Astrocyte of the hippocampus (primary cell): ENCODE data around the gene DSCAM.
"Not testable (repeated sequence)": the region's sequence is repeated elsewhere in the genome, so short reads cannot be mapped to it uniquely, and the experiment has no call there.

Source experiments
- DNase-seq: peaks from one replicate; pipeline ENCODE4 v3.0.0; 2011; ENCODE audit warnings: low read depth, low spot score

DSCAM gene, protein sequence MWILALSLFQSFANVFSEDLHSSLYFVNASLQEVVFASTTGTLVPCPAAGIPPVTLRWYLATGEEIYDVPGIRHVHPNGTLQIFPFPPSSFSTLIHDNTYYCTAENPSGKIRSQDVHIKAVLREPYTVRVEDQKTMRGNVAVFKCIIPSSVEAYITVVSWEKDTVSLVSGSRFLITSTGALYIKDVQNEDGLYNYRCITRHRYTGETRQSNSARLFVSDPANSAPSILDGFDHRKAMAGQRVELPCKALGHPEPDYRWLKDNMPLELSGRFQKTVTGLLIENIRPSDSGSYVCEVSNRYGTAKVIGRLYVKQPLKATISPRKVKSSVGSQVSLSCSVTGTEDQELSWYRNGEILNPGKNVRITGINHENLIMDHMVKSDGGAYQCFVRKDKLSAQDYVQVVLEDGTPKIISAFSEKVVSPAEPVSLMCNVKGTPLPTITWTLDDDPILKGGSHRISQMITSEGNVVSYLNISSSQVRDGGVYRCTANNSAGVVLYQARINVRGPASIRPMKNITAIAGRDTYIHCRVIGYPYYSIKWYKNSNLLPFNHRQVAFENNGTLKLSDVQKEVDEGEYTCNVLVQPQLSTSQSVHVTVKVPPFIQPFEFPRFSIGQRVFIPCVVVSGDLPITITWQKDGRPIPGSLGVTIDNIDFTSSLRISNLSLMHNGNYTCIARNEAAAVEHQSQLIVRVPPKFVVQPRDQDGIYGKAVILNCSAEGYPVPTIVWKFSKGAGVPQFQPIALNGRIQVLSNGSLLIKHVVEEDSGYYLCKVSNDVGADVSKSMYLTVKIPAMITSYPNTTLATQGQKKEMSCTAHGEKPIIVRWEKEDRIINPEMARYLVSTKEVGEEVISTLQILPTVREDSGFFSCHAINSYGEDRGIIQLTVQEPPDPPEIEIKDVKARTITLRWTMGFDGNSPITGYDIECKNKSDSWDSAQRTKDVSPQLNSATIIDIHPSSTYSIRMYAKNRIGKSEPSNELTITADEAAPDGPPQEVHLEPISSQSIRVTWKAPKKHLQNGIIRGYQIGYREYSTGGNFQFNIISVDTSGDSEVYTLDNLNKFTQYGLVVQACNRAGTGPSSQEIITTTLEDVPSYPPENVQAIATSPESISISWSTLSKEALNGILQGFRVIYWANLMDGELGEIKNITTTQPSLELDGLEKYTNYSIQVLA (N-terminal part only)

DNA sequence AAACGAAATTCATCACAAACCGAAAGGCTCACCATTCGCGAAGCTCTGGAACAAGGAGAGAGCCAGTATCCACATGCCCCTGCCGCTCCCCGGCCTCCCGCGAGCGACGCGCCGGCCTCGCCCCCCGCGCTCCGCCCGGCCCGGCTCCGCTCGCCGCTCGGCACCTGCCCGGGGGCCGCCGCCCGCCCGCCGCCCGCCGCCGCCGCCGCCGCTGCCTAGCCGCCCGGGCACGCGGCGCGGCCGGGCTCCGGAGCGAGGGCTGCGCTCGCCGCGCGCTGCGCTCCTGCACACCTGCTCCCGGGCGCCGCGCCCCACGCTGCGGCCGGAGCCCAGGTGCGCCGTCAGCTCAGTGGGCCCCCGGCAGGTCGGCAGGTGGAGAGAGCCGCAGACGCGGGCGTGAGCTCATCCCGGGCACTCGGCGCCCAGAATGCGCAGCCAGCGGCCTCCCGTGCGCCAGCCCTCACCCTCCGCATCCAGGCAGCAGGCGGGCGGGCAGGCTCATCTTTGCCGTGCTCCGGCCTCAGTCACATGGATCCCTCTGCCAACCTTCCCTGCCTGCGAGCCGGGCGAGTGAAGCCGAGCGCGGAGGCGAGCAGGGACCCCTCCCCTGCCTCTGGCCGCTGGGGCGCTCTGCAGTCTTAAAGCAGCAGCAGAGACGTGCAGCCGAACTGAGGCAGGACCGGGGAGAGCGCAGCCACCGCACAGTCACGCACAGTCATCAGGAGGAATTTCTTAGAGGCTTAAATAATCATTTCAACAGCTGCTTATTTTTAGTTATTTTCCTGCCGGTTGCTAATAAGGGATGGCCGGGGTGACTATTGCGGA is at the start of gene DSCAM:
Gene DSCAM (minus strand): TSS at position 572 of the 825 bp plus-strand sequence. CDS start 497 bp downstream, at position 75.
- peak; percentile 32 for DNase-seq

DNA sequence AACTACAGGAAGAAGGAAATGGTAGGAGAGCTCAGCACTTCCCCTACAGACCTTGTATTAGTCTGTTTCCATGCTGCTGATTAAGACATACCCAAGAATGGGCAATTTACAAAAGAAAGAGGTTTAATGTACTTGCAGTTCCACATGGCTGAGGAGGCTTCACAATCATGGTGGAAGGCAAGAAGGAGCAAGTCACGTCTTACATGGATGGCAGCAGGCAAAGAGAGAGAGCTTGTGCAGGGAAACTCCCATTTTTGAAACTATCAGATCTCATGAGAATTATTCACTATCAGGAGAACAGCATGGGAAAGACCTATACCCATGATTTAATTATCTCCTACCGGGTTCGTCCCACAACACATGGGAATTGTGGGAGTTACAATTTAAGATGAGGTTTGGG is 48.7 kb upstream of the DSCAM start:
- DNase-seq, result not testable (repeated sequence)

DNA sequence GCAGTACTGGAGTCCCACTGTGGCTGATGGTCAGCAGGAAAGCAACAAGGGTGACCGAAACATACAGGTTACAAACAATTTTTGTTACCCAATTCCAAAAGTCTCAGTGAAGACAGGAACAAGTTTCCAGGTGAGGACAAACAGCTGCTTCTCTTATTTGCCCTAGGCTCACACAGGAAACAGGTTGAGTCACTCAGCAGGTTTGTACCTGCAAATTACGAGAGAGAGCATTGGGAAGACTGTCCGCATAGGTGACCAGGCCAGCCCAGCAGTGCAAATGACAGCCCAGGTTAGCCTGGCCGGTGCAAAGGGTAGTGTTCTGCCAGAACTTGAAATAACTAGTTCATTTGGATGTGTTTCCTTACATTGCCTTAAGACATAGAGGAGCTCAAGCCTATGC is 40.0 kb upstream of the DSCAM start:
- DNase-seq, result no peak

DNA sequence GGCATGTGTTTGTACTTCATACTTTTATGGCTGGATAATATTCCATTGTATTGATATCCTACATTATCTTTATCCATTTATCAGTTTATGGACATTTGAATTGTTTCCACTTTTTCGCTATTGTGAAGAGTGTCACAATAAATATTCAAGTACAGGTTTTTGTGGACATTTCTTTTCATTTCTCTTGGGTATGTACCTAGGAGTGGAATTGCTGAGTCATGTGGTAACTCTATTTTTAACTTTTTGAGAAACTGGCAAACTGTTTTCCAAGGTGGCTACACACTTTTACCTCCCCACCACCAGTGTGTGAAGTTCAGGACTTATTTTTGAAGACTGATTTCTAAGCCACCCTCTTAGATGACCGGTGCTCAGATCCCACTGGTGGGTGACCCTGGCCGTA is 39.0 kb upstream of the DSCAM start:
- no peak for DNase-seq

DNA sequence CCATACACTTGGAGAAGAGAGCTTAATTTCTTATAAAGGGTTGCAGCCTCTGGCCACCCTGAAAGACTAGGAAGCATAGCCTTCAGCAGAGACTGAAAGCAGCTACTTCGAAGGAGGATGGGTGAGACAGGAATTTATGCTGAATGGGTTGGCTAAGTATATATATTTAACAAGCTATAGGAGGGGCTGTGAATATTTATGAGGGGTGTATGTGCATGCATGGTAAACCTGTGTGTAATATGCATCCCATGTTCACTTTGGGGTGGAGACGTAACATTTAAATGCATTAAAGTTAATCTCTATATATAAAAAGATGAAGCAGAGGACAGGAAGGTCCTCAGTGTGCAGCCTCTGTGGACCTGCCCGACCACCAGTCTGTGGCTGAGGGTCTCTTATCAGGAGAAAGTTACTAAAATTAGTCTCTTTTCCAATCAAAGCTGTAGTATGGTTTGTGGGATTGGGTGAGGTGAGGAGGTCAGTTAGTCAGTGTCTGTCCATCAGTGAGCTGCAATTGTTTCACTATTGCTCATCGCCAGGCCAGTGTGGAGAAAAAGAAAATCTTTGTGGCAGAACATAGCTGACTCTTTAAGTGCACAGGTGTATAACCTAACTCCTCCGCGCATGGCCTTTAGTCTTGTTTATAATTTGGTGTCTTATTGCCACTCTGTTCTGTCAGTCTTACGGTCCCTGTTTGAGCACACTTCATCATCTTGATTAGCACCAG is 35.4 kb upstream of the DSCAM start:
- no peak for DNase-seq

DNA sequence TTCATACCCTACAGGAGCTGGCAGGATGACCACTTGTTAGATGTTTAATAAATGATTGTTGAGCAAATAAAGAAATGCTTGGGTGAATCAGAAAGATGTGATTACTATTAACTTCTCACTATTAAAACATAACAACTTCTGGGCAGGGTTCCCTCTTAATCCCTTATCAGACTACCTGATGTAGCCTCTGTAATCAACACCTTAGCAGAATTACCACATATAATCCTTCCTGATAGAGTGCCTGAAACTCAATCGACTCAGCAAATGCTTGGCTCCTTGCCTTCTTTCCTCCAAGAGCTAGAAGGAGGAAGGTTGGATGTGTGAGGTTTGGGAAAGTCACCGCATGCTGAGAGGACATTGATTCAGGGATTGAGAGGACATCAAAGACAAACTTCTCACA is 34.8 kb upstream of the DSCAM start:
- no peak for DNase-seq

DNA sequence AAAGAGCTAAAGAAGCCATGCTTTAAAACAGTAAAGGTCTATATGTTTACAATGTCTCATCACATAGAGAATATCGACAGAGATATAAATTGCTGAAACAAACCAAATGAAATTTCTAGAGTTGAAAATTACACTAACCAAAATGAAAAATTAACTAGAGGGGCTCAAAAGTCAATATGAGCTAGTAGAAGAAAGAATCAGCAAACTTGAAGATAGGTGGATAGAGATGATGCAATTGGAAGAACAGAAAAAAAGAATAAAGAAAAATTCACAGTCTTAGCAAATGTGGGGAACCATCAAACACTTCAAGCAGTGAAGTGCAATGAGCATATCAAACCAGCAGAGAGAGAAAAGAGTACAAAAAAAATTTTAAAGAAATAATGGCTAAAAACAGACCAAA is 24.1 kb upstream of the DSCAM start:
- DNase-seq, result no peak

DNA sequence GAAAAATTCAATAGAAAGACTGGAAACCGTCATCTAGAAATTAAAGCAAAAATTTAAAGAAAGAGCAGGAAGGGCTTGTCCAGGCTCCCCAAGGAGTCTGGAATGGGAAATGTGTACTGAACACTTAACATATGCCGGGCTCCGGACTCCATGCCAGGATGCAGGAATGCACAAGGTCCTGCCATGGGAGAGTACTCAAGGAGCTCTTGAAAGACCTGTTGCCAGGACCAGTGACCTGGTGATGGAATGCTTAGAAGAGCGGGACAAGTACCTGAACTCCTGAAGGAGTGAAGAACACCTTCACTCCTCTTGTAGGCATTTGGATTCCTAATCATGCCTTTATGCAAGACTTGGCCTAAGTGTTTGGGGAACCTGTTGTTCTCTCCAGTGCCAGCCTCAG is 16.9 kb upstream of the DSCAM start:
- DNase-seq, result no peak

DNA sequence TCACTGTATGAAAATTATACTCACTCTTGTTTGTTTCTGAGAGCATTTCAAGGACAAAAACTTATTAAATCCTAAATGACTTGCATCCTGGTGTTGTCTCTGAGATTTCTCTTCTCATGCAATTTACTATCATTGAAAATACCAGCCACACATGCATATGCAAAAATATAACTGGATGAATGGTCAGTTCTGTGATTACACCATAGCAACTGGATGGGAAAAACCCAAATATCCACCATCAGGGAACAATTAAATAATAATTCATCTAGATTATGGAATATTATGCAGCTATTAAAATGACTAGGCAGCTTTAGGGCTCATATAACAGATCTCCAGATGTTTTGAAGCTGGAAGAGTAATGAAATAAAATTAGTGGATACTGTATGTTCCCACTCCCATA is 11.6 kb upstream of the DSCAM start:
- DNase-seq, result no peak

DNA sequence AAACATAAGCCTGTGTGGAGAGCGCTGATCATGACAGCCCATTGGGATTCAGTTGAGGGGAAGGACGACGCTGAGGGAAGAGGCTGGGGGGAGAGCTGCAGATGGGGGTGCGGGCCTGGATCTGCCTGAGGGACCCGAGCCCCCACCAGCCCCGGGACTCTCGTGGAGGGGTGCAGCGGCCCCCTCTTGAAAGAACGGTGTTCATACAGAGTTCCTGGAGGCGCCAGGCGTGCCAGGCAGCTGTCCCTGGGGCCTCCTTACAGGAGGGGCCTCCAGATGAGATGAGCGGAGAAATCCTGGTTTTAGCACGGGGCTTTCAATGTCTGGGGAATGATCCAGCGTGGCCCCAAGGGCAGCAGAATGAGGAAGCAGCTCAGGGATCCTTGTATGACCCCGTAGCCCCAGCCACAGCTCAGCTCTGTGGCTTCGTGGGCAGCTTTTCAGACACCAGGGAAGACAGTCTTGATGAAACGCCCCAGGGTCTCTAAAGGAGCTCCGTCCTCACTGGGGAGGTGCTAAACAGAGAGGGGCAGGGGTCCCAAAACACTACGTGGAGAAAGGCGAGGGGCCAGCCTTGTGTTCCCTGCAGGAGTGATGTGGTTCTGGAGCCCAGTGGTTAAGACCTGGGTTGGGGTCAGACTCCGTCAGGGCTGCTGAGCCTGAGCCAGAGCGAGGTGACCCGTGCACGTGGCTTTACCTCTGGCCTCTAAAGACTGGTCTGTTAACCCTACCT is 7.2 kb upstream of the DSCAM start:
- no peak for DNase-seq

DNA sequence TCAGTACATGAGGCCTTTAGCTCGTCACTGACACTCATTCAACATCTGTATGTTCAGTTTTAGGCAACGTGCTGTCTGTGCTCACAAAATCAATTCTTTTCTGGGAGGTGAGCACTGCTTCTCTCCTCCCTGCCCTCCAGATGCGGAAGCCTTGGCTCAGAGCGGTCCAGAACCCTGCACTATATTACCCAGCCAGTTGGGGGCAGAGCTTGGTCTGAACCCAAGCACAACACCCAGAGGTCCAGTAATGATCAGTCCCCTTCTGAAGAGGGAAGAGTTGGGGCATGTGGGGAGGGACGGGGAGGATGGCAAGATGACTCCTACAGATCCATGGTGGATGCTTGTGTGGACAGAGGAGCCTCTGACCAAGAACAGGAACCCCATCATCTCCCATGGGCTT is 5.6 kb upstream of the DSCAM start:
- no peak for DNase-seq

DNA sequence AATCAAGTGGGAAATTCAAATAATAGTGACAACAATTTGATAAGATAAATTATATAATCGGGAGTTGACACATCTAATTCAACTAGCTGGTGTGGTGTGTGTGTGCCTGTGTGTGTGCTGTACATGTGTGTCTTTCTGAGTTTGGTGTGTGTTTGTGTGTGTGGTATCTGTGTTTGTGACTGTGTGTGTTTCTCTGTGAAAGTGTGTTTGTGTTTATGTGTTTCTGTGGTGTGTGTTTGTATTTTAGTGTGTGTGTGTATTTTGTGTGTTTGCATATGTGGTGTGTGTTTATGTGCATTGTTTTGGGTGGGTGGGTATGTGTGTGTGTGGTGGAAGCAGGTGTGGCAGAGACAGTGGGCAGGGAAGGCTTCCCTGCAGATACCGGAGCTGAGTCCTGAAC is 4.8 kb upstream of the DSCAM start:
- DNase-seq, result no peak

DNA sequence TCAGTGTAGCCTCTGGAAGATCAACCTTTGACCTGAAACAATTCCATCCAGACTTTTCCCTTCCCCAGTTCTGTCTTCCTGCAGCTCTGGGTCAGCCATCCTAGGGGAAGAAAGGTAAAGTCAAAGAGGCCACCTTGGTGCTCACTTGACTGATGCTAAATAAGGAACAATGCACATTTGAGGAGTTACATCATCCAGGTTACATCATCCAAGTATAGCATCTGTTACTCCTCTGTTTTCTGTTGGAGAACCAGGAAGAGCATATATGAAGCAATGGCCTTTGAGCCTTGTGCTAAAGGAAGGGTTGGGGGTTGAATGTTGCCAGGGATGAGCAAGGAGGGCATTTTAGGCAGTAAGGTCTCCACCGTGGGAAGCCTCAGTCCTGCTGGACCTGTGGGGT is 3.1 kb upstream of the DSCAM start:
- DNase-seq, result no peak

DNA sequence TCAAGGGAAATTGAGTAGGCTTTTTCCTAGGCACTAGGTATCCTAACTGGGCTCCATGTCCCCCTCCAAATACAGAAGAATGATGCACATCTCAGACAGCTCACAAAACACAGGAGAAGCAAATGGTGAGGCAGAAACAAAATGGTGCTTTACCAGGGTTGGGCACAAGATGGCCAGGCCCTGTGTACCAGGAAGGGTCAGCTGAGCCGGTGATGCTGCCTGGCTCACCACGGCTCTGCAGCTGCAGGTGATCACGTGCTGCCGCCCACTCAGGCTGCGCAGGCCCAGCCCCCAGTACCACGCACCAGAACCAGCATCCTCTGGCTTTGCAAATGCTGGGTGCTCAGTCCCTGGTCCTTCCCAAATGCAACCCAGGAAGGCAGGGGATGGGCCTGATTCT is 993 bp upstream of the DSCAM start:
- DNase-seq, result no peak

DNA sequence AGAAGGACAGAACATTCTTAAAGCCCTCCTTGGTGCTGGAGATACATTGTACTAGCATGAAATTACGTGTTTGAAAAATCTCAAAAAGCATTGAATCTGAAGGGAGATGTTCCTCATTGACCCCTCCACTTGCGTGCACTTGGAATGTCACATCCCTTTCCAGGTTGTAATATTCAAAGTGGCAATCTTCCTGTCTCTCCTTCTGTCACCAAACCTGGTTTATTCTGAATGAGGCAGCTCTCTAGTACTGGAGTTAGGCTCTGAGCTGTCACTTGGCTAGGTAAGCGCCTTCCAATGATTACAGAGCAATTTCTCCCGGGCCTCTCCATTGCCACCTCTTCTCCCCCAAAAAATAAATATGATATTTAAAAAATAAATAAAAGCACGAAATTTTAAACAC is 855 bp downstream of the DSCAM start:
- DNase-seq, result no peak

DNA sequence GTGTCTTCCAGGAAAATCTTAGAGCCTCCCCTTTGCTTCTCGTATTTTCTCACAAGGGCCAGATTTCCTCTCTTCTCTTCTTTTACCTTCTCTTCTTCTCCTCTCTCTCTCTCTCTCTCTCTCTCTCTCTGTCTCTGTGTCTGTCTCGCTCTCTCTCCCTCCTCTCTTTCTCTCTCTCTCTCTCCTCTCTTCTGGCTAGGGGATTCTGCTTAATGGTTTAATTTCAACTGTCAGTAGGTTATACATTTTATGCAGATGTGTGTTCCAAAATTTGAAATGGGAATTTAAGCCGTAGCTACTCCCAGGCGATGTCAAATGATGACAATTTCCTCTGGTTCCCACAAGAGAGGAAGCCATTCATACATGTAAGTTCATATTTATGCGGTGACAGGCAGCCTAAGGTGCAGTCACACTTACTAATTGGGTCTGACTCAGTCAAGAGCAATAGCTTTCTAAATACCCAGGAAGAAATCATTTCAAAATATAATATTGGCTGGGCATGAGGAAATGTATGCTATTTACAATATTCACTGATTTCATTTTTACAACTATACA is 1.4 kb downstream of the DSCAM start:
- DNase-seq, result no peak

DNA sequence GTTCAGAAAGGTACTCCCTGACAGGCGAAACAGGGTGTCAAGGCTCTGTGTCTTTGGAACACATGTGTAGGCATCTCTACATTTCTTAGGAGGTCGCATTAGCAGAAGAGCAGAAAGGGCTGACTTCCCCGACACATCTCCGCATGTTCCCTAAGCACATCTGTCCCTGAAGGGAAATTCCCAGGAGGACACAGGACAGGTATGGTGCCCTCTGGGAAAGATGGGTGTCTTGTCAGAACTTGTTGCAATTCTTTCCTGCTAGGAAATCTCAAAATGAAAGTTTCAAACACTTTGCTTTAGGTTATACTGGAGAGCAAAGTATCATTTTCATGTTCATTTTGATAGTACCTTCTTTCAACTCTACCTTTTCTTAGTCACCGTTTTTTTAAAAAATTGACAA is 2.0 kb downstream of the DSCAM start:
- no peak for DNase-seq

DNA sequence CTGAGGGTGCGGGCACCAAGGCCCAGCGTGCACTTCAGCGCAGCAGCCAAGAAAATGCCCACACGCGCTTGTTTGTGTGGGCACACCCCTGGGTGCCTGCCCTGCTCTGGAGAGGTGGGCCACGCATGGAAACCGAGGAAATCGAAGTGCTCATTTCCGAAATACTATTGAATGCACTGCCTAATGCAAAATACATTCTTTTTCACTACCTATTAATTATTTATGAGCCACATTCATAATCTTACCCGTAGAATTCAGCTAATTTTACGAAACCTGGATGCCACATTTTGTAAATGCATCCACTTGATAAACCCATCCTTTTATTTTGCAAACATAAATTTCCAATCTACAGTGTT is 4.8 kb downstream of the DSCAM start:
- DNase-seq, result no peak

DNA sequence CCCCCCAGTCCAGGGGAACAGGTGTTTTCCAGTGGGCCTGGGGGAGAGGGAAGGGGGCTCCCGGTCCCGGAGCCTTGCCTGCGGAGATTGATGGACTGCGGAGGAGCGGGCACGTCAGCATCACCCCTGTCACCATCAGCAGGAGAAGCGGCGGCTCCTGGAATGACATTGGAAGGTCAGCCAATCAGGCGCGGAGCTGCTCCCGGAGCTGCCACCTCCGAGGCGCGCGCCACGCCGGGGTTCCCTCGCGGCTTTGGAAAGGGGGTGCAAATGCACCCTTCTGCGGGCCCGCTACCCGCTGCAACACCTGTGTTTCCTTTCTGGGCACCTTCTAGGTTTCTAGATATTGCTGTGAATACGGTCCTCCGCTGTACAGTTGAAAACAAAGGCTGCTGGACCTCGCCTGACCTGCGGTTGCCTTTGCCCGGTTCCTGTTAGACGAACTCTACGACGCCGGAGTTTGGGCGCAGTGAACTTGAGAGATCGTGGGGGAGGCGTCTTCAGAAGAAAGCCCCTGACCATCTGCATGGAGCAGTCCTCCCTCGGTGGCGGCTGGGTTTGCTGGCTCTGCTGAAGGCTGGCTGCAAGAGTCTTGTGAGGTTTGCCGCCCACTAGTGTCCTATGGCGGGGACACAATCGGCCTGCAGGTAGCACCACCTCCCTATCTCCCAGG is 5.3 kb downstream of the DSCAM start:
- DNase-seq, result peak; percentile 65
